Pancreas (tissue), 10 donors: ENCODE results near the gene U2AF1L4. TPM values are rescaled to one million over a fixed set of nuclear protein-coding genes. Genes with fewer than 3 reads are reported as not detected.
A peak's percentile ranks its signal among the peaks of the same experiment; 100 is the strongest.

ENCODE experiments used
- ATAC-seq, 4 donors: fragments of 200-7000 bp; cut with Tn5 transposase; one replicate each; pipeline versions ENCODE4 v1.8.0 to v1.9.1; 2020; ENCODE audit warnings: mild to moderate bottlenecking in 4 of 4, moderate library complexity in 4 of 4
- DNase-seq, 6 donors: peaks; one replicate each; pipeline ENCODE4 v3.0.0-alpha.2; 2020
- FAIRE-seq: peaks from 2 replicates; lab custom pipeline; 2012; peaks lifted over from hg19 to GRCh38; lab: Jason Lieb, UNC
- H3K27ac ChIP-seq, 4 donors: fragments of 200-600 bp; sonication (generic); 1 replicate in 3 of 4; 2 replicates in 1 of 4; pipeline versions ENCODE4 v1.5.0 to v1.8.0; 2020
- H3K27me3 ChIP-seq, 4 donors: fragments of 200-600 bp; one replicate each; pipeline ENCODE4 v1.8.0; 2021
- H3K36me3 ChIP-seq, 3 donors: fragments of 200-600 bp; sonication (generic) in 1 of 3; one replicate each; pipeline versions ENCODE4 v1.5.0 to v1.8.0; 2020 to 2021
- H3K4me1 ChIP-seq, 3 donors: fragments of 200-600 bp; one replicate each; pipeline ENCODE4 v1.8.0; 2021
- H3K4me3 ChIP-seq, 4 donors: fragments of 200-600 bp; sonication (generic) in 2 of 4; one replicate each; pipeline versions ENCODE4 v1.5.0 to v1.8.0; 2020 to 2021
- H3K9me3 ChIP-seq, 4 donors: fragments of 200-600 bp; one replicate each; pipeline ENCODE4 v1.8.0; 2021
- CTCF ChIP-seq, 4 donors: fragments of 200-600 bp; sonication (generic) in 3 of 4; IDR thresholded peaks; one replicate each; pipeline versions ENCODE4 v1.5.0 to v1.8.0; 2021; ENCODE audit warnings: antibody characterized with exemption in 4 of 4
- WGBS, 2 donors: extraction: QIAGEN DNeasy Blood & Tissue Kit; methylation state at CpG; one replicate each; pipeline ENCODE4 v1.1.7; 2013; 5-methylcytosine and 5-hydroxymethylcytosine counted together
- intact Hi-C, 3 donors: fragments of 100-400 bp; cut with DNase I; formaldehyde crosslinking; loops; one replicate each; pipeline versions ENCODE4 v1.11.1 to v1.14.2; 2022
- polyA plus RNA-seq, 2 donors: library from polyadenylated mRNA; stranded (reverse); fragments of 200-250 nt; gene quantifications; one replicate each; pipeline ENCODE4 v1.2.3, GENCODE V29; 2013
- total RNA-seq, 6 donors: library from RNA; stranded (reverse); fragmentation: NEBNext Ultra II Directional in 4 of 6; extraction: Animal tissue kit (Norgen Biotek cat#: 25700) in 4 of 6; gene quantifications; one replicate each; pipeline versions ENCODE4 v1.2.1 to v1.2.4, GENCODE V29; 2021 to 2023
- donor health status: healthy with polysubstance abuse.
- donor health status: DM: no; HTN: no; CAD: no; lungs with moderate emphysema.
- donor health status: DM: no; HTN: no; CAD: no.
- donor health status: control.
- donor health status: control.
- donor health status: Bipolar disorder and iron deficiency.
- donor health status: DM: yes; HTN: yes; CAD: no.
- donor health status: DM: no; HTN: no; CAD: no.
- donor health status: DM: no; HTN: no; CAD: no.
- donor health status: DM: yes; HTN: yes; CAD: no.

Gene U2AF1L4
- total and polyA plus RNA-seq, 8 donors: 9.7 to 124 (median 12.0) TPM

DNA sequence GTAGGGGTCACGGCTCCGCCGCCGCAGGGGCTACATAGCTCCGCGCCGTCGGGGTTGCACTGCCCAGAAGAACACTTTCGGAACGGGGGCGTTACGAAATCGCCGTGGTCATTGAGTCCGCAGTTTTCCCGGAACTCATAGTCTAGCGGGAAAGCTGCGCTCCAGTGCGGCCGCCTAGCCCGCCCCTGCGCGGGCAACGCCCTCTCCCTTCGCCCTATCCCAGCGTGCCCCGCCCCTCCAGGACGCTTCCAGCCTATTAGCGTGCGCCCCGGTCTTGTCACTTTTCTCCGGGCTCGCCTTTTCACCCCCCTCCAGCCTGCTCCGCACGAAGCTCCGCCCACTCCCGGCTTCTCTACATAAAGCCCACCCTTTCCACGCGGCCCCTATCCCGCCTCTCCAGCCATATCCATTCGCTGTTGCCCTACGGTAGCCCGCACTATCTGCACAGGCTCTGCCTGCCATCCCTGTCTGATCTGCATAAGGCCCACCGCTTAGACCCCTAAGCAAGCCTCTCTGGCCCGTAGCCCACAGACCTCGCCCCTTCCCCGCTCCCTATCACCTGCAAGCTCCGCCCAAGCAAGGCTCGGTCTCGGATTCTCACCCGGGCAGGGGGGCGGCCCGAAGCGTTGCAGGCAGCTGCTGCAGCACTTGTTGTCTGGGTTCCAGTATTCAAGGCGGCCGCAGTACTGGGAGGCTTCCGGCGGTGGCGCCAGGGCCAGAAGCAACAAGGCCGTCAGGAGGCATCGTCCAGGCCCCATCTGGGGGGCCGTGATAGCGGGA lies 4.6 kb downstream of the U2AF1L4 start:
- no peak for FAIRE-seq
- peaks cover 0 to 10% (median 5%) of the 10 kb centered on the region in 3 donors for H3K36me3 ChIP-seq
- WGBS, 2 donors: 0 to 1% methylated on average over 59 to 63 of the region's 63 CpGs
- H3K27me3 ChIP-seq: no peaks in the 10 kb centered on the region
- intact Hi-C loops: no loop called here
- peak overlapping the region; percentile 78 to 85 (median 82) for H3K27ac ChIP-seq
- no peaks in the 10 kb centered on the region for H3K9me3 ChIP-seq
- H3K4me3 ChIP-seq: peak overlapping the region; percentile 27 to 60 (median 54)
- peaks cover 4 to 10% (median 7%) of the 10 kb centered on the region in 3 donors for H3K4me1 ChIP-seq
- no peak for TF ChIP-seq CTCF (IDR thresholded peaks at IDR 0.05)
- peak; percentile 77 to 88 (median 82) for ATAC-seq
- peak; percentile 96 to 99 (median 98) for DNase-seq

GRCh38 chr19:35740108-35740422 lies 5.2 kb downstream of the U2AF1L4 start:
- DNase-seq: no peak
- H3K4me3 ChIP-seq: peak overlapping the region; percentile 27 to 60 (median 54)
- 2 to 3% methylated on average over 16 of the region's 16 CpGs for WGBS, 2 donors
- peaks cover 4 to 10% (median 7%) of the 10 kb centered on the region in 3 donors for H3K4me1 ChIP-seq
- H3K27ac ChIP-seq: peak overlapping the region; percentile 42 to 80 (median 78)
- no peak for TF ChIP-seq CTCF (IDR thresholded peaks at IDR 0.05)
- H3K9me3 ChIP-seq: no peaks in the 10 kb centered on the region
- peaks cover 0 to 10% (median 5%) of the 10 kb centered on the region in 3 donors for H3K36me3 ChIP-seq
- peak in 1 of 4 donors; percentile 2 for ATAC-seq
- no peaks in the 10 kb centered on the region for H3K27me3 ChIP-seq
- FAIRE-seq: no peak
- intact Hi-C loops: no loop called here

DNA sequence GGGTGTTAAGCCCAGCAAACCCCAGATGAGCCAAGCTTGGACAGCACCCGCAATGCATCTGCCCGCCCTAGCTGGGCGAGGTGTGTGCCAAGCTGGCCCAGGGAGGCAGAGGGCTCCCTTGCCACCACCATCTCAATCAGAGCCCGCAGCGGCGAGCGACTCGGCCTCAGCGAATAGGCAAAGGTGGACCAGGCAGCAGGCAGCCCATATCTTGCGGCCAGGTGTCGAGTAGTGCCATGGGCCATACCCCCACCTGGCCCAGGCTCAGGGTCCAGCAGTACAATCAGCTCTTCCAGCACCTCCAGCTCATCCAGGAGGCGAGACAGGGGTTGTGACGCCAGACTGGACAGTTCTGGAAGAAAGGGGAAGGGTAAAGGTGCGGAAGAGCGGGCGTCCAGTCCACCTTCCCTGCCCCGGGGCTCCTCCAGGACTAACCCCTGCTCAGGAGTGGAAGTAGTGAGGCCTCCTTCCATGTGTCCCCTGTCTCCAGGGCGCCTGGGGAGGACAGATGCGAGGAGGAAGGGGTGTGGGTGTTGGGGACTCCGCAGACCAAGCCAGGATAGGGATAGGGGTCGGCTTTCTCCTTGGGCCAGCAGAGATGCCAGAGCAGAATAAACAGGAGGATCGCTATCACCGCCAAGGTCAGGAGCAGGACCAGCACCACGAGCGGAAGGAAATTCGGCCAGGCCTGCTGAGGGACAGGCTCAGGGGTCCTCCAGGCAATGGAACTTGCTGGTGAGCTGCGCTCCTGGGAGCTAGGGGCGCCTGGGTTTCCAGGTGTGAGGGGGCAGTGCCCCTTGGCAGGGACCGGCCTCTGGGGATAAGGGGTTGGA lies 5.7 kb downstream of the U2AF1L4 start:
- Histone ChIP-seq H3K36me3 (peaks cover 0 to 10% (median 5%) of the 10 kb centered on the region in 3 donors), H3K27ac (peak overlapping the region; percentile 42 to 80 (median 78)), H3K27me3 (no peaks in the 10 kb centered on the region), H3K4me3 (peak overlapping the region; percentile 27 to 60 (median 54)), H3K4me1 (peaks cover 2 to 8% (median 6%) of the 10 kb centered on the region in 3 donors), H3K9me3 (no peaks in the 10 kb centered on the region)
- ATAC-seq: no peak
- DNase-seq: peak in 3 of 6 donors; percentile 39 to 79 (median 50)
- FAIRE-seq: no peak
- TF ChIP-seq CTCF (IDR thresholded peaks at IDR 0.05): no peak
- WGBS, 2 donors: 58 to 66% methylated on average over 29 of the region's 29 CpGs
- intact Hi-C loops: no loop called here

DNA sequence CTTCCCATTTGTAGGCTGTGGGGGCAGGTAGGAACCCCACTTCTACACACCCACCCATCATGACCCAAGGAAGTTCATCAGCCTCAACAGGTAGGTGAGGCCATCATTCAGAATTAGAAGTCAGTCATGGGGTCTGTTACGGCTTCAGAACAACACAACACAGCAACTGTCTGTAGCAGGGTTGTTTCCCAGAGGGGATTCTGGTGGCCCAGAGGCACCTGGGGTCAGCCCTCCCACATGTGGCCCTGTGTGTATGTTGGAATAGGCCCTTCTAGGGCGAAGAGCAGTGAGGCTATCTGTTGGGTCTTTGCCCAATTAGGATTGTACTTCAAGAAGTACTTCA lies 6.4 kb downstream of the U2AF1L4 start:
- intact Hi-C loops: no loop called here
- WGBS, 2 donors: 68 to 81% methylated on average over 2 of the region's 2 CpGs
- H3K4me1 ChIP-seq: peaks cover 0 to 4% (median 0%) of the 10 kb centered on the region in 3 donors
- no peak for TF ChIP-seq CTCF (IDR thresholded peaks at IDR 0.05)
- FAIRE-seq: no peak
- ATAC-seq: no peak
- DNase-seq: no peak
- H3K9me3 ChIP-seq: no peaks in the 10 kb centered on the region
- peaks cover 0 to 10% (median 5%) of the 10 kb centered on the region in 3 donors for H3K36me3 ChIP-seq
- H3K4me3 ChIP-seq: no peak overlapping the region
- H3K27me3 ChIP-seq: no peaks in the 10 kb centered on the region
- H3K27ac ChIP-seq: peak overlapping the region in 1 of 4 donors; percentile 17
